Esophagus squamous epithelium (tissue), 4 donors: ENCODE data around the gene MALT1.

Experiments used
- POLR2A ChIP-seq, 4 donors: fragments of 450-650 bp; IDR thresholded peaks; one replicate each; pipeline ENCODE4 v1.6.1; 2017; ENCODE audit warnings: antibody characterized with exemption in 4 of 4, mild to moderate bottlenecking in 4 of 4, moderate library complexity in 3 of 4
- TF ChIP-seq, protein P1 (sequence below), 6 experiments: fragments of 450-650 bp in 4 of 6; fragments of 200-600 bp in 2 of 6; sonication (generic) in 2 of 6; IDR thresholded peaks; one replicate each; pipeline ENCODE4 v1.5.1; 2016 to 2019; ENCODE audit warnings: antibody characterized with exemption in 6 of 6, mild to moderate bottlenecking in 4 of 6, moderate library complexity in 4 of 6

DNA sequence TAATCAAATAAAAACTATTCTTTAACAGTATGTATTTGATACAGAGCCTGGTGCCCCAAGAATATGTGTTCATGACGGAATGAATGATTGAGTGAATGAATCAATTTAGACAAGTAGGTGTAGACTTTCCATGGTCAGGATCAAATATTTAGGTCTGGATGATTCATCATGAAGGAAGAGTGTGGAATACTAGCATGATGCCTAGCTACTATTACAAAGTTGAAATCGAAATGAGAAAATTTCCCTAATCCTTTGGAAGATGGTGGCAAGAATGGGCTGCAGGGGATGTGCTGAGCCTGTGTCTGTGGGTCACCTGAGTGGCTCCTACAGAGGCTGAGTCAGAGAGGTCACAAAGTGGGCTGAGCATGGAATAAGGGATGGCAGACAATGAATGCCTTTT, 3.1 kb upstream of the MALT1 start:
- TF ChIP-seq, protein P1, sequence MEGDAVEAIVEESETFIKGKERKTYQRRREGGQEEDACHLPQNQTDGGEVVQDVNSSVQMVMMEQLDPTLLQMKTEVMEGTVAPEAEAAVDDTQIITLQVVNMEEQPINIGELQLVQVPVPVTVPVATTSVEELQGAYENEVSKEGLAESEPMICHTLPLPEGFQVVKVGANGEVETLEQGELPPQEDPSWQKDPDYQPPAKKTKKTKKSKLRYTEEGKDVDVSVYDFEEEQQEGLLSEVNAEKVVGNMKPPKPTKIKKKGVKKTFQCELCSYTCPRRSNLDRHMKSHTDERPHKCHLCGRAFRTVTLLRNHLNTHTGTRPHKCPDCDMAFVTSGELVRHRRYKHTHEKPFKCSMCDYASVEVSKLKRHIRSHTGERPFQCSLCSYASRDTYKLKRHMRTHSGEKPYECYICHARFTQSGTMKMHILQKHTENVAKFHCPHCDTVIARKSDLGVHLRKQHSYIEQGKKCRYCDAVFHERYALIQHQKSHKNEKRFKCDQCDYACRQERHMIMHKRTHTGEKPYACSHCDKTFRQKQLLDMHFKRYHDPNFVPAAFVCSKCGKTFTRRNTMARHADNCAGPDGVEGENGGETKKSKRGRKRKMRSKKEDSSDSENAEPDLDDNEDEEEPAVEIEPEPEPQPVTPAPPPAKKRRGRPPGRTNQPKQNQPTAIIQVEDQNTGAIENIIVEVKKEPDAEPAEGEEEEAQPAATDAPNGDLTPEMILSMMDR (IDR thresholded peaks at IDR 0.05), result no peak
- TF ChIP-seq POLR2A (IDR thresholded peaks at IDR 0.05), result no peak
